Tibial nerve (tissue), 3 donors: ENCODE data around the gene ABCC10.

ENCODE experiments used
- POLR2A ChIP-seq, 2 donors: fragments of 450-650 bp; IDR thresholded peaks; one replicate each; pipeline ENCODE4 v1.6.1; 2017; ENCODE audit warnings: antibody characterized with exemption in 2 of 2, mild to moderate bottlenecking in 2 of 2, moderate library complexity in 2 of 2
- TF ChIP-seq, protein P1 (sequence below), 5 experiments: fragments of 200-600 bp in 3 of 5; fragments of 450-650 bp in 2 of 5; sonication (generic) in 3 of 5; IDR thresholded peaks; one replicate each; pipeline ENCODE4 v1.5.1; 2016 to 2019; ENCODE audit warnings: antibody characterized with exemption in 5 of 5, mild to moderate bottlenecking in 3 of 5, moderate library complexity in 2 of 5

DNA sequence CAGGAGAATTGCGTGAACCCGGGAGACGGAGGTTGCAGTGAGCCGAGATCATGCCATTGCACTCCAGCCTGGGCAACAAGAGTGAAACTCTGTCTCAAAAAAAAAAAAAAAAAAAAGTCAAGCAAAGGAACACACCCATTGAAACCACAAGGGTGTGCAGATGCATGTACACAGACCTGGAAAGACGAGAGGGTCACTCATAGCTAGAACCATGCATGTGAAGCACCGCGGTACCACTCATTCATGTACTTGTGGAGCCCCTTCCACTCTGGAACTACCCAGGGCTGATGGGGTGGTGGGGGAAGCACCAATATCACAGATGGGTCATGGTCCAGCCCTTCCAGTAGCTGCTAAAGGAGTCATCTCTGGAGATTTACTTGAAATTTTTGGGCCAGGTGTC, 42.6 kb downstream of the ABCC10 start:
- TF ChIP-seq POLR2A (IDR thresholded peaks at IDR 0.05) = no peak
- TF ChIP-seq, protein P1, sequence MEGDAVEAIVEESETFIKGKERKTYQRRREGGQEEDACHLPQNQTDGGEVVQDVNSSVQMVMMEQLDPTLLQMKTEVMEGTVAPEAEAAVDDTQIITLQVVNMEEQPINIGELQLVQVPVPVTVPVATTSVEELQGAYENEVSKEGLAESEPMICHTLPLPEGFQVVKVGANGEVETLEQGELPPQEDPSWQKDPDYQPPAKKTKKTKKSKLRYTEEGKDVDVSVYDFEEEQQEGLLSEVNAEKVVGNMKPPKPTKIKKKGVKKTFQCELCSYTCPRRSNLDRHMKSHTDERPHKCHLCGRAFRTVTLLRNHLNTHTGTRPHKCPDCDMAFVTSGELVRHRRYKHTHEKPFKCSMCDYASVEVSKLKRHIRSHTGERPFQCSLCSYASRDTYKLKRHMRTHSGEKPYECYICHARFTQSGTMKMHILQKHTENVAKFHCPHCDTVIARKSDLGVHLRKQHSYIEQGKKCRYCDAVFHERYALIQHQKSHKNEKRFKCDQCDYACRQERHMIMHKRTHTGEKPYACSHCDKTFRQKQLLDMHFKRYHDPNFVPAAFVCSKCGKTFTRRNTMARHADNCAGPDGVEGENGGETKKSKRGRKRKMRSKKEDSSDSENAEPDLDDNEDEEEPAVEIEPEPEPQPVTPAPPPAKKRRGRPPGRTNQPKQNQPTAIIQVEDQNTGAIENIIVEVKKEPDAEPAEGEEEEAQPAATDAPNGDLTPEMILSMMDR (IDR thresholded peaks at IDR 0.05) = no peak
